GM19351 (cell line): Measurements from ENCODE around the gene VPS8.
"Not testable (repeated sequence)": the region's sequence is repeated elsewhere in the genome, so short reads cannot be mapped to it uniquely, and the experiment has no call there.

Experiments used
- ATAC-seq: cut with Tn5 transposase; IDR thresholded peaks from one replicate; pipeline ENCODE4 v1.9.1; 2021; ENCODE audit warnings: mild to moderate bottlenecking, moderate library complexity; ENCODE audit not compliant: unreplicated experiment

Gene VPS8

DNA sequence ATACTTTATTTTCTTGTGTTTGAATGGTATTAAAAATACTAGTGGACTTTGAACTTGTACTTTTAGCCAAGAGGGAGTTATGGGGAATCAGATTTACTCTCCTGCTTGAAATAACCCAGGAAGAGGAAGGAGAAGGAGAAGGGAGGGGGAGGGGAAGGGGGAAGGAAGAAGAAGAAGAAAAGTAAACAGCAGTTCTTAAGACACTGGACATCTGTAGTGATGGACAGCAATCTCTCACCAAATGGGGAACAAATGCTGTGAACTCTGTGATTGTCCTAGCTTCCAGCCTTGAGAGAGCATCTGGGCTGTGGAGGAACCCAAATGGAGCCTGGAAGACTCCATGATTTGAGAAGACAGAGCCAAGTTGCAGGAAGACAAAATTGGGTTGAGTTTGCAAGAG lies 52.0 kb downstream of the VPS8 start:
- ATAC-seq, result no peak

DNA sequence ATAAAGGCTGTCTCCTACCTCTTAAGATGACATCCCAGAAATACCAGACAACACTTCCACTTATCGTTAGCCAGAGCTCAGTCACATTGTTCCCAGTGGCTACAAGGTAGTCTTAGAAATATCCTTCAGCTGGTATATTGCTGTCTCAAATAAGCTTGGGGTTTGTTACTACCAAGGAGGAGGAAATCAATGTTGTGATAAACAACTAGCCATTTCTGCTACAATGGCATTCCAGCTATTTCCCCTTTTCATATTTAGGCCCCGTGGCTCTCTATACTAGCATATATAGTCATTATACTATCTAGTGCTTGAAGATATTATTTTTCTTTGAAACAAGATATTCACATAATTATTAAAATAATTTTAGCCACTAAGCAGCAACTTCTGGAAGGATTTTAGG lies 56.5 kb downstream of the VPS8 start:
- ATAC-seq, result no peak

DNA sequence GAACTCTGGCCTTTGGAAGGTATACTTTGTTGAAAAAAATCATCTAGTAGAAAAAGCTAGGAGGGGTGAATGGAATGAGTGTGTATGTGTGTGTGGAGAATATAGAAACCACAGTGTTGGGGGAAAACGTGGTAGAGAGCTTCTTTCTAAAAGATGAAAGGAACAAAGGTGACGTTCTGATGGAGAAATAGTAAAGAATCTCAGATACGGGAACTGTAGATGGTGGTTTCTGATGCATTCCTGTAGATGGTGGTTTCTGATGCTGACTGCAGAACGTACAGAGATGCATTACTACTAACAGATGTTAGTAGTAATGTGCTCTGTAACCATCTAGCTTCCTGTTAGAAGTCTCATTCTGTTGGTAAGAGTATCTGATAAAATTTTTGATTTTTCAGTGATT lies 60.2 kb downstream of the VPS8 start:
- no peak for ATAC-seq

DNA sequence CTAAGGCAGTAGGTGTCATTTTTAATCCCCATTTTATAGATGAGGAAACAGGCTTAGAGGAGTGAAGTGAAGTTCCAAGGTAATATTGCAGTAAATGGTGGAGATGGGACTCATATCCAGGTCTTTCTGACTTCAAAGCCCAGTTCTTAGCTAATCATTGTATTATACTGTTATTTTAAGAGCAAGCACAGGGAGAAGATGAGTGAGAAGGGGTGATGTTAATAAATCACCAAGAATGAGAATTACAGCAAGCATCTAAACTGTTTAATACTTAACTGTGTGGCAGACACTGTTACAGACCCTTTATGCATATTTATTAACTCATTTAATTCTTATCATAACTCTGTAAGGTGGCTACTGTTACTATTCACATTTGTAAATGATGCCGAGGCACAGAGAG lies 61.2 kb downstream of the VPS8 start:
- ATAC-seq, result no peak

DNA sequence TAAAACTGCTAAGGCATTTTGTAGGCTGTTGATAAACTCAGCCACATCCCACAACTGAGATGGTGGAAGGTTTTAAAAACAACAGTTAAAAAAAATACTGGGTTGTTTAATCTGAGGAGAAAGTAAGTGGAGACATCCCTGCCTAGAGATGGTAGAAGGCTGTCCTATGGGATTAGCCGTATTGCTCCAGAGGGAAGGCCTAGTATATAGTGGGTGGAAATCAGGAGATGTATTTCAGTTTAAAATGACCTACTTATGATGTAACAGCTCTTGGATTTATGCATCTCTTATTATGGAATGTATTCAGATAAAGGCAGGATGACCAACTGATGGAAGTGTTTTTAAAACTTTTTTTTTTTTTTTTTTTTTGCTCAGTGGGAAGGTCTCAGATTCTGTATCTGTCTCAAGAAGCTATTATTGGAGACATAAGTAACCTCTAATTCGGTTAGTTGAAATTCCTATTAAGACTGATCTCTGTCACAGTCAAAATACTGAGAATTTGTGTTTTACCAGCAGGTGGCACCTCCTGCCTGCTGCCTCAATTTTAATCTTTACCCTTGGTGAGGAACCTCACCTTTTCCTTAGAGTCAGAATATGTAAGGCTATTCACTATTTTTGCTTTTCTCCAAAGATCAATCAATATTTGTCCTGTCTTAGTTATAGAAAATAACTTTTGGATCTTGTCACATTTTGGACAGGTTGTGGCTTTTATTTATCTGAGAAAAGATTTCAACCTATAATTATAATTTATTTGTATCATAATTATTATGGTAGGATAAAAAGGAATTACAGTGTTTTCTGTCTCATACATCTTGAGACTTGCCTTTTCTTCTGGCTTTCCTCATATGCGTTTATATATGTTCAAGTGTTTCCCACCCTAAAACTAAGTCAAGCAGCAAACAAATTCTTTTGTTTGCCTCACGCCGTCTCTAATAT lies 63.0 kb downstream of the VPS8 start:
- no peak for ATAC-seq

DNA sequence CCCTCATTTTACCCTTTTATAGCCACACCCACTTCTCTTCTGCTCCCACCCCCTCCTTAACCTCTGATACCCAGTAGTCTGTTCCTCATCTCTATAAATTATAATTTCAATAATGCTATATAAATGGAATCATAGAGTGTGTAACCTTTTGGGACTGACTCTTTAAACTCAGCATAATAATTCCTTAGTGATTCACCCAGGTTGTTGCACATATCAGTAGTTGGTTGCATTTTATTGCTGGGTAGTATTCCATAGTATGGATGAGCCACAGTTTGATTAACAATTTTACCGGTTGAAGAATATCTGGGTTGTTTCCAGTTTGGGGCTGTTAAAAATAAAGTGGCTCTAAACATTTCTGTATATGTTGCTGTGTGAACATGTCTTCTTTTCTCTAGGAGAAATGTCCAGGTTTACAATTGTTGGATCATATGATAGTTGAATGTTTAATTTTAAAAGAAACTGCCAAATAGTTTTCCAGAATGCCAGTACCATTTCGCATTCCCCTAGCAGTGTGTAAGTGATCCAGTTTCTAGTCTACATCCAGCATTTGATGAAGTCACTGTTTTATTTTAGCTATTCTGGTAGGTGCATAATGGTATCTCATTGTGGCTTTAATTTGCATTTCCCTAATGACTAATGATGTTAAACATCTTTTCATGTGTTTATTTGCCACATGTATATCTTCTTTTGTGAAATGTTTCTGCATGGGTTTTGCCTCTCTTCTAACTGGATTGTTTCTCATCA lies 68.5 kb downstream of the VPS8 start:
- ATAC-seq, result no peak

DNA sequence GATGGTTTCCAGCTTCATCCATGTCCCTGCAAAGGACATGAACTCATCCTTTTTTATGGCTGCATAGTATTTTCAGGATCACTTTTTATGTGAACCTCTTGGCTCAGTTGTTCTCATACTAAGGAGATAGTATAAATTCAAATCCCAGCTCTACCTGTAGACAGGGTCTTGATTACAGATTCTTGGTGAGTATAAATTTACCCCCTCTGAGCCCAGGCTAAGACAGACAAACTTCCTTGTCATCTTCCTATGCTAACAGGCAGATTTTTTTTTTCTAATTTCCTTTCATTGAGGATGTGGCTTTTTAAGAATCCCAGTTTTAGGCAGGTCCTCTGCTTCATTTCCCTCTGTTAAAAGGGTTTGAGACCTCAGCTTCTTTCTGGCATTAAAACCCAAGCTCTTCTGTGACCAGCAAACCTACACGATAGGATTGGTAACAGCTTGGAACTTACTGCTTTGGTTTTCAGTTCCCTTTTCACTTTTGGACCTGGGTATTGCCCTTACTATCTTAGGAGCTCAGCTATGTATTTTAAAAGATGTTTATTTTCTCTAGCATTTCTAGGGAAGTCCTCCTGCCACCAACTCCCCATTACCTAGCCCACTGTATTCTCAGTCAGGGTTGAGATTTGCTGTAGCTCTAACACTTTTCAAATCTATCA lies 72.5 kb downstream of the VPS8 start:
- ATAC-seq, result peak; percentile 98

DNA sequence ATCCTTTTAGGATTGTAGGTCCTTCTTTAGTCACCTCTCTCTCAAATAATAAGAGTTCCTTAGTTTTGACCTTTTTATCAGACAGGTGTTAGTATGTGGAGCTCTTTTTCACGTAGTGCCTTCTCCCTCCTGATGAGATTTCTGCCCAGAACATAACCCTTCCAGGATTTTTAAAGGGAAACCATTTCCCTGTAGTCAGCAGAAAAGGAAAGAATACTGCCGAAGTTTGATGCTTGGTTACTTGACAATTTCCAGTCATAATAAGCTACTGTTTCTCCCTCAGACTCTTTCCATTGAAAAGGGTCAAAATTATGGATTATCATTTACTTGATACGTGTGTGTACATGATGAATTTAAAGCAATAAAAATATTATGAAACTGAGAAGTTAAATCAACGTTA lies 73.1 kb downstream of the VPS8 start:
- no peak for ATAC-seq

DNA sequence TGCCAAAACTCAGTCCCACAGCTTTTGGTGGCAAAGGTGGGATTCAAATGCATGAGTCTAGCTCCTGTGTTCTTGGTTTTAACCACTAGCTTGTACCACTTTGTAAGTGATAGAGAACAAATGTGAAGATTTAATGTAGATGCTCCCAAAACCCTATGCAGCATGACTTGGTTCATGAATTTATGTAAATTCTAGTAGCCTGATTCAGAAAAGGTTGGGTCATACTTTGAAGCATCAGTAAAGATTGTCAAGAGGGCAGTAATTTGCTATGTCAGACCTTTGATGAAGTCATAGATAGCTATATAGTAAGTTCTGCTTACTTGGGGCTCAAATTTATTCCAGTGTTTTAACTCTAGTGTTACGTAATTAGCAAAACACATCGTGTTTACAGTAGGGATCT lies 75.6 kb downstream of the VPS8 start:
- no peak for ATAC-seq

DNA sequence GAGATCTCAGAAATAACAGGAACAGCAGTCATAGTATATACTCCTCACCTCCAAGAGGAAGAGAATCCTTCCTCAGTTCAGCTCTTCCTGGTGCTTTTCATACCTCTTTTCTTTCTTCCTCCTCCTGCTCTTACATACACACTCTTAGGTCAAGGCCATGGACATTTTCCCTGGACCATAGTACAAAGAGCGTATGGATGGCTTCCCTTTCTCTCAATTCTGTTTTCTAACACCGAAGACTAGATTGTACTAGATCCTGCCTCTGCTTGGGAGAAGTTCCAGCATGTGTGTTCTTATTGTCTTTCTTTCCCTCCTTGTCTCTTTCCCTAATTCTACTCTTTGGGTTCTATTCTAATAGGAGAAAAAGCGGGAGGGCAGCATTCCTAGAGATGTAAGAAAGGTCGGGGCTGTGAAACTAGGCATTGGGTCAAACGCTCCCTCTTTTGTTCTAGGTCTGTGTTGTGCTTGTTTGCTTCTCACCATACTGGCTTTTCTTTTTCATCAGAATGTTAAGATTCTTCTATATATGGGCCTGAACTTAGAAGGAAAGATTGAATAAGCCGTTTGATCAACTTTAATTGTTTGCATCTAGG lies 77.4 kb downstream of the VPS8 start:
- ATAC-seq, result no peak

DNA sequence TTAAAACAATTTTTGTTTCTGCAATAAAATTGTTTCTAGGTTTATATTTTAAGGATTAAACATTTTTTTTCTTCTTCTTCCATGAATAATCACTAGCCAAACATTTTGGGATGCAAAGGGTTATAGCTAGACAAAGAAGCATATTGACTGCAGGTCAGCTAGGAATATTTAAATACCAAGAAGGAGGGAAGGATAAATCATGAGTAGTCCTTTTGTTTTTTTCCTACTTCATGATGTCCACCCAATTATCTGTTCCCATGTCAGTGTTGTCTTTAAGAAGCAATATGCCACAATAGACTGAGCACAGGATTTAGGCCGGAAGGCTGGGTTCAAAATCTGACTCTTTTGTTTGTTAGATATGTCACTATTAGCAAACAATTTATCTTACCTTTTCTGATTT lies 82.1 kb downstream of the VPS8 start:
- ATAC-seq, result no peak

DNA sequence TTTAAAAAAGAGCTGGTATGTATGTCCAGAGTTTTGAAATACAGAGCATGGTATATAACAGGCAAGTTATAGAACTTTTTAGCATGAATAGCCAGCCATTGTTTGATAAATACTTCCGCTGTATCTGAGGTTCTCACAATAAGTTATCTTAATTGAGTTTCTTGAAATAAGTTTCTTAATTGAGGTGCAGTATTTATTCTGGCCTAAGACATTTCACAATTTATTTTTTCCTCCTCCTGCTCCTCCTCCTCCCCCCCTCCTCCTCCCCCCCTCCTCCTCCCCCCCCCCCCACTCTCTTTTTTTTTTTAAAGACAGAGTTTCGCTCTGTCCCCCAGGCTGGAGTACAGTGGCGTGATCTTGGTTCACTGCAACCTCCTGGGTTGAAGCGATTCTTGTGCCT lies 83.4 kb downstream of the VPS8 start:
- no peak for ATAC-seq

DNA sequence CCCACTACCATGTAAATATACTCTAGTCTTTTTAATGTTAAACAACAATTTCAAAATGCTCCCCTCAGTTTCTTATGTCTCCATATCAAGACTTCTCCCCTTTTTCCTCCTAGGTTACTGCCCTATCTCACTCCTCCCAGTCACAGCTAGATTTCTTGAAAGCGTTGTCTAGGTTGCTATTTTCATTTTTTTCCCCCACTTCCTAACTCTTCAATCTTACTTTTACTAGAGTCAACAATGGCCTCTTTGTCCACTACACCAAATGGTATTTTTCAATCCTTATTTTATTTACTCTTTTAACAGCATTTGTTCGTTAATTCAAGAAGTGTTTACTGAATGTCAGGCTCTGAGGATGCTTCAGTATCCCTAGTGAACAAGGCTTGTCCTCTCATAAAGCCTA lies 84.4 kb downstream of the VPS8 start:
- ATAC-seq, result no peak

DNA sequence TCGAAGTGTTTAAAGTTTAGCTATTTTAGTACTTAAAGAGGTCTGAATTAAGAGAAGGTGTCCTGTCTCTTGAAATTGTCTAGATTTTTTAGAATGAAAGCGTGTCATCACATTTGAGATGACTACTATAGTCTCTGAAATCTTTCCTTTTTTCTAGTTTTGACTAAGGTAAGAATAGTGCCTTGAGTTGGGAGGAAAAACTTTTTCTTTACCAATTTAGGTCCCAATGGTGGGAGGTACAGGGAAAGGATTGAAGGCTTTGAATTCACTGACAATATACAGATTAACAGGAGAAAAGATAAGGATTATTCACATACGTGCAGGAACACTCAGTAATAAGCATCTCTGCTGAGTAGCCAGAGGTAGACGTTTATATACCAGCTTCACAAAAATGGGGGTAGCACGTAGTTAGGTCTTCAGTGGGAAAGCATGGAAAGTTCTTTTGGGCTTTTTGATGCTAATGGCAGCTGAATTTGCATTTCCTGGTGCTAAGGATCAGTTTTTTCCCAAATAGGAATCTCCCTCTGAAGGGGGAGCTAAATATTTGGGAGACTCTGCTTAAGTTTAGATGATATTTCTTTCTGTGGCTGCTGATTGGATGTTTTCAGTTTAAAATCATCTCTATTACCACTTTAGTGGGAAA lies 88.1 kb downstream of the VPS8 start:
- ATAC-seq, result no peak

DNA sequence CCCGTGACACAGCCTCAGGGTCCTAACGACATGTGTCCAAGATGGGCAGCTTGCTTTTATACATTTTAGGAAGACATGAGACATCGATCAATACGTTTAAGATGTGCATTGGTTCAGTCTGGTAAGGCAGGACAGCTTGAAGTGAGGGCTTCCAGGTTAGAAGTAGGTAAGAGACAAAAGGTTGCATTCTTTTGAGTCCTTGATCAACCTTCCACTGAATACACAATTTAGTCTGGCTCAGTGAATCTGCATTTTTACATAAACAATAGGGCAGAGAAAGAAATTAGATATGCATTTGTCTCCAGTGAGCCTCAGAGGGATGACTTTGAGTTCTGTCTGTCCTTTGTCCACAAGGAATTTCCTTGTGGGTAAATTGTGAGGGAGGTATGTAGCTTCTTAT lies 95.1 kb downstream of the VPS8 start:
- not testable (repeated sequence) for ATAC-seq

DNA sequence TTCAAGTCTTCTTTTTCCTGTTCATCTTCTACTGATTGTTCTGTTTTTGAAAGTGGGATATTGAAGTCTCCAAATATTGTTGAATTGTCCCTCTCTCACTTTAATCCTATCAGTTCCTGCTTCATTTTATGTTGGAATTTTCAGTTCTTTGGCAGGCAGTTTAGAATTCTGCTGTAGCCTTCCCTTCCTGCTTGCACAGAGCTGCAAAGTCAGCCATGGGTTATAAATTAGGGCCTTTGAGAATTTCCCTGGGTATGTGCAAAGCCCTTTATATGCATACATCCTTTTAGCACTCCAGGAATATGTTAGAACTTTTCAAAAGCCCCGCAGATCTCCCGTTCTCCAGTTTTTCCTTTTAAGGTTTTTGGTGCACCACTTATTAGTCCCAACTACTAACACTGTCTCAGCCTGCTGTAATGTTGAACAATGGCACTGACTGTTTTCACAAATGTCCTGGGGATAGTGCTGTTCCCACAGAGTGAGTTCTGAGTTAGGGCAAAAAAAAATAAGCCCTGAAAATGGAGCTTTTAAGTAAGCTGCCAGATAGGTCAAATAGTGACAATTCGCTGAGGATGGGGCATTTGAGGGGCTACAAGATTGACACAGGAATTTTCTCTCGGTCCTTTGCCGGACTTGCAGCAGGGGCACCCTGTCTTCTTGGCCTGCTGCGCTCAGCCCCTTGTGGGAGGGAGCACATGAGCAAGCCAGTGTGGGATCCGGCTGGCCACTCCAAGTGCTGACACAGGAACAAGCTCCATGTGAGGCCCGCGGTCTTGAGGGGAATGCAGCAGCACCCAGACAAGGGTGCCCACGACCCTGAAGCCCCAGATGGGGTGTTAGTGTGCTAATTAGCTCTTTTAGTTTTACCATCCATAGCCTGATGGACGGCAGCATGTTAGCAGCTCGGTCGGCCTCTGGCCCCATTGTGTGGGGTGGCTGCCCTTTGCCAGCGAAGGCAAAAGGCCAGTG lies 96.0 kb downstream of the VPS8 start:
- no peak for ATAC-seq

DNA sequence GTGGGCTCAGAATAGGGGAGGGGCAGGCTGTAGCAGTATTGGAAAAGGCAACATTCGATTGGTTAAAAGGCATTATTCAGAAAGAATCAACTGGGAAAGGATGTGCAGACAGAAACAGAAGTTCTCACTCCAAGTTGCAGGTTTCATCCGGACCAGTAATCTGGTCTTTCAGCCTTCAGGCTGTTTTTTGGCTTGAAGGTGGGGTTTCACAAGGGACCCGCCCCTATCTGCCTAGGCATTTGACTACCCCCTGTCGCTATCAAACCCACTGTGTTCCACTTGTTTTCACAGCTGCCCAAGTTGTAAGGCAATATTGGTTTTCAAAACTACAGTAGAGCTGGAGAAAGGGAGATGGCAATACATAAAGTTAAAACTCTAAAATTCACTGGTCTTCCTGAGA lies 96.9 kb downstream of the VPS8 start:
- ATAC-seq, result no peak

DNA sequence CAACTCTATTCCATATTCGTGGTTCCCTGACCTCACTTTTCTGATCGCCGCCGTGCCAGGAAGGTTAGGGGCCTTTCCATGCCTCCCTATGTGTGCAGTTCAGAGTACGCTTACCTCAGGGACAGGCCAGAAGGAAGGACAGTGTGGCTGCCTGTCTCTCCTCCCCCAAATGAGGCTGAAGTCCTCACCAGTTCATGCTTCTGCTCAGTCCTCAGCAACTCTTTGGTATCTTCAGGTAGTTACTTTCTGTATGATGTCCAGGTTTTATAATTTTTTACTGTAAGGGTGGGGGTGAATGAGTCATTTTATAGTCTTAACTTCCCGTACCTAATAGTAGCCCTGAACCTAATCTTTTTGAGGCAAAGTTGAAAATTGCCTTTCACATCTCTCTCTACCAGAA lies 98.7 kb downstream of the VPS8 start:
- no peak for ATAC-seq

DNA sequence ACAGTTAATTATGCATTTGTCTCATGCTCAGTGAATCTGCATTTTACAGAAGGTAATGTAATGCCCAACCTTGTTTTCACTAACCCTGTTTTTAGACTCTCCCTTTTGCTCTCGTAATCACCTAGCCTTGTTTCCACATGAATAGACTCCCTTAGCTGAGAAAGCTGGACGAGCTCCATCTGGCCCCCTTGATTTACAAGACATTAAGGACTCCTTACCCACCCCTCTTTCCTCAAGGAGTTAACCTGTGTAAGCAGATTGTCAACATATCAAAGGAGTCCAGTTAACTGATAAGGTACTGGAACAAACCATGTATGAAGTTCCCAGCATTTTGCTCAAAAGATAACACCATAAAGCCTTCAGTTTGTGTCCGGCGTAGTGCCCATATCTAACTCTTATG lies 99.6 kb downstream of the VPS8 start:
- no peak for ATAC-seq

DNA sequence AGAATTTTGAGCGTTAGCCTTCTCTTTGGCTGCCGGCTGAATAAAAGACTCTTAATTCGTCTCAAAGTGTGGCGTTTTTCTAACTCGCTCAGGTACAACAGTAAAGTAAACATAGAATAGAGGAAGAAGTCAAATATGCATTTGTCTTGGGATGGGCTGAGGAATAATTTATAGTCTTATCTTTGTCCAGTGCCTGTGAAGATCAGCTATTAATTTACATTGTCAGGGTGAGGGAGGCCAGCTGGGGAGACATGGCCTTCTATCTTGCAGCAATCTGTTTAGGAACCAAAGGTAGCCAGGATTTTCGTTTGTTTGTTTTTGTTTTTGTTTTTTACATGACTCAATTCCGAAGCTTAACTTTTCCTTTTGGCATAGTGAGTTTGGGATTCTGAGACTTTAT lies 100.2 kb downstream of the VPS8 start:
- no peak for ATAC-seq
